IMR-90 (cell line): Measurements from ENCODE around the gene GPR35. TPM values are rescaled to one million over a fixed set of nuclear protein-coding genes. Genes with fewer than 3 reads are reported as not detected.
A peak's percentile ranks its signal among the peaks of the same experiment; 100 is the strongest.

Experiments
- ATAC-seq: fragments of 200-7000 bp; cut with Tn5 transposase; 2 replicates; pipeline ENCODE4 v1.9.1; 2020; ENCODE audit warnings: low read depth, mild to moderate bottlenecking, moderate library complexity
- BruUV-seq: library from RNA; stranded (reverse); fragments of 400-500 nt; replicated peaks from 2 replicates; lab custom pipeline; 2021; lab: Mats Ljungman, UMichigan
- CTCF ChIA-PET: fragments of 300-600 bp; formaldehyde crosslinking; extraction: SDS; loops from one replicate; lab custom pipeline; 2021; ENCODE audit warnings: antibody characterized with exemption; lab: Yijun Ruan, JAX
- POLR2A ChIA-PET: fragments of 300-600 bp; sonication (Branson Sonifier 250); formaldehyde crosslinking; loops from one replicate; lab custom pipeline; 2022; ENCODE audit warnings: antibody characterized with exemption; ENCODE audit not compliant: unreplicated experiment; lab: Charles Lee
- DNase-seq: peaks from one replicate; pipeline ENCODE4 v3.0.0; 2013
- H2AFZ ChIP-seq: replicated peaks from 2 replicates; pipeline ENCODE3; 2013; ENCODE audit warnings: low read length, mild to moderate bottlenecking; ENCODE audit not compliant: poor library complexity
- H2AK5ac ChIP-seq: 2 replicates; pipeline ENCODE4 v1.6.1; 2013; ENCODE audit warnings: low read depth, low read length, inconsistent platforms
- H2AK9ac ChIP-seq: replicated peaks from 2 replicates; pipeline ENCODE3; 2013; ENCODE audit warnings: mild to moderate bottlenecking, low read depth, low read length, moderate library complexity; ENCODE audit not compliant: poor library complexity
- H2BK120ac ChIP-seq: 2 replicates; pipeline ENCODE4 v1.6.1; 2013; ENCODE audit warnings: low read depth, low read length, inconsistent platforms
- H2BK15ac ChIP-seq: 3 replicates; pipeline ENCODE4 v1.6.1; 2013; ENCODE audit warnings: low read depth, low read length, inconsistent platforms
- H2BK20ac ChIP-seq: 2 replicates; pipeline ENCODE4 v1.6.1; 2013; ENCODE audit warnings: low read depth, mild to moderate bottlenecking, inconsistent platforms, low read length, moderate library complexity
- H2BK5ac ChIP-seq: 2 replicates; pipeline ENCODE4 v1.6.1; 2013; ENCODE audit warnings: mild to moderate bottlenecking, low read depth, low read length, inconsistent platforms; ENCODE audit not compliant: poor library complexity, severe bottlenecking
- H3K14ac ChIP-seq: replicated peaks from 2 replicates; pipeline ENCODE4 v1.6.1; 2013; ENCODE audit warnings: low read depth, low read length, inconsistent platforms
- H3K18ac ChIP-seq: 2 replicates; pipeline ENCODE4 v1.6.1; 2013; ENCODE audit warnings: low read depth, low read length, control low read depth
- H3K23ac ChIP-seq: 2 replicates; pipeline ENCODE4 v1.6.1; 2013; ENCODE audit warnings: low read depth, low read length, inconsistent platforms
- H3K27ac ChIP-seq: 2 replicates; pipeline ENCODE4 v1.5.1; 2013; ENCODE audit warnings: mild to moderate bottlenecking, control low read depth, low read length; ENCODE audit not compliant: insufficient read depth
- H3K27me3 ChIP-seq: 2 replicates; pipeline ENCODE4 v1.6.1; 2013; ENCODE audit warnings: low read length; ENCODE audit not compliant: control insufficient read depth, insufficient read depth
- H3K36me3 ChIP-seq: 2 replicates; pipeline ENCODE4 v1.6.1; 2013; ENCODE audit warnings: low read length, mixed read lengths; ENCODE audit not compliant: control insufficient read depth, insufficient read depth
- H3K4ac ChIP-seq: 2 replicates; pipeline ENCODE4 v1.6.1; 2013; ENCODE audit warnings: low read depth, low read length, inconsistent platforms
- H3K4me1 ChIP-seq: 2 replicates; pipeline ENCODE4 v1.6.1; 2013; ENCODE audit warnings: low read length, mixed read lengths; ENCODE audit not compliant: control insufficient read depth, insufficient read depth
- H3K4me2 ChIP-seq: 2 replicates; pipeline ENCODE4 v1.6.1; 2013; ENCODE audit warnings: low read depth, mild to moderate bottlenecking, control low read depth, low read length, moderate library complexity
- H3K4me3 ChIP-seq: 2 replicates; pipeline ENCODE4 v1.5.1; 2013; ENCODE audit warnings: low read depth, mild to moderate bottlenecking, control low read depth, low read length, moderate library complexity; ENCODE audit not compliant: insufficient read depth
- H3K56ac ChIP-seq: 2 replicates; pipeline ENCODE4 v1.6.1; 2013; ENCODE audit warnings: low read length, inconsistent platforms; ENCODE audit not compliant: insufficient read depth; ENCODE audit errors: extremely low read depth
- H3K79me1 ChIP-seq, 2 experiments: 2 replicates each; pipeline ENCODE4 v1.6.1; 2013; ENCODE audit warnings: low read length in 2 of 2, inconsistent platforms in 1 of 2, low read depth in 1 of 2
- H3K9ac ChIP-seq: 2 replicates; pipeline ENCODE4 v1.6.1; 2013; ENCODE audit warnings: low read depth, low read length, control low read depth
- H3K9me1 ChIP-seq: 2 replicates; pipeline ENCODE4 v1.6.1; 2013; ENCODE audit warnings: low read length, inconsistent platforms; ENCODE audit not compliant: insufficient read depth
- H3K9me3 ChIP-seq: 2 replicates; pipeline ENCODE4 v1.6.1; 2013; ENCODE audit warnings: low read length; ENCODE audit not compliant: control insufficient read depth, insufficient read depth
- H4K20me1 ChIP-seq: 2 replicates; pipeline ENCODE4 v1.6.1; 2013; ENCODE audit warnings: low read length, inconsistent platforms; ENCODE audit not compliant: insufficient read depth
- H4K5ac ChIP-seq: 2 replicates; pipeline ENCODE4 v1.6.1; 2013; ENCODE audit warnings: mild to moderate bottlenecking, low read depth, low read length, control low read depth
- H4K8ac ChIP-seq, 2 experiments: 2 replicates each; pipeline ENCODE4 v1.6.1; 2013; ENCODE audit warnings: low read depth in 2 of 2, low read length in 2 of 2, control low read depth in 1 of 2, inconsistent platforms in 1 of 2
- H4K91ac ChIP-seq: 2 replicates; pipeline ENCODE4 v1.6.1; 2013; ENCODE audit warnings: low read depth, low read length, inconsistent platforms; ENCODE audit not compliant: insufficient read depth
- CEBPB ChIP-seq: IDR thresholded peaks from 2 replicates; pipeline ENCODE4 v1.6.1; 2012; ENCODE audit warnings: low read depth, low read length, improper control_type of control experiment
- NFE2L2 ChIP-seq: fragments of 150-350 bp; IDR thresholded peaks from 2 replicates; pipeline ENCODE4 v1.6.1; 2016; ENCODE audit warnings: low read depth, mild to moderate bottlenecking, low read length
- RFX5 ChIP-seq: IDR thresholded peaks from 2 replicates; pipeline ENCODE4 v1.8.0; 2012; ENCODE audit warnings: low read depth, mild to moderate bottlenecking, low read length, moderate library complexity
- USF2 ChIP-seq: fragments of 150-350 bp; IDR thresholded peaks from 2 replicates; pipeline ENCODE4 v1.6.1; 2017; ENCODE audit warnings: mild to moderate bottlenecking, antibody characterized with exemption, low read length, low read depth
- WGBS, 2 experiments: methylation state at CpG; one replicate each; pipeline versions ENCODE4 v1.1.5 to v1.1.7; 2013; ENCODE audit warnings: missing lambda C conversion rate in 2 of 2; ENCODE audit not compliant: insufficient read length in 1 of 2; ENCODE audit errors: extremely low coverage in 2 of 2; 5-methylcytosine and 5-hydroxymethylcytosine counted together
- dilution Hi-C: fragments of 300-500 bp; cut with HindIII; formaldehyde crosslinking; loops from one replicate; pipeline ENCODE4 v1.14.3; 2018; ENCODE audit warnings: low sequenced_read_pairs; ENCODE audit not compliant: unreplicated experiment
- in situ Hi-C: fragments of 300-500 bp; cut with MboI; formaldehyde crosslinking; loops from 3 replicates; pipeline ENCODE4 v1.14.3; 2019; ENCODE audit warnings: low sequenced_read_pairs, inconsistent platforms, mixed read lengths
- intact Hi-C: fragments of 100-400 bp; cut with micrococcal nuclease; formaldehyde crosslinking; loops from 2 replicates; pipeline ENCODE4 v1.10.0; 2022
- polyA plus RNA-seq, 3 experiments: library from polyadenylated mRNA; depleted of rRNA; stranded (reverse); fragments of >200 nt; gene quantifications; 2 replicates each; pipeline ENCODE4 v1.2.3, GENCODE V29; 2012; ENCODE audit warnings: low replicate concordance in 1 of 3
- total RNA-seq: library from RNA; depleted of rRNA; stranded (reverse); fragments of >200 nt; gene quantifications from 2 replicates; pipeline ENCODE4 v1.2.3, GENCODE V29; 2012

Gene GPR35
- total and polyA plus RNA-seq, 2 of the 4 experiments (the other 2 are of a cell fraction) = 0.31 TPM; not detected in 1

GRCh38 chr2:240579771-240580614 lies 45.3 kb upstream of the GPR35 start (continued):
- TF ChIP-seq RFX5 = no peak
- TF ChIP-seq CEBPB = peak; percentile 89

DNA sequence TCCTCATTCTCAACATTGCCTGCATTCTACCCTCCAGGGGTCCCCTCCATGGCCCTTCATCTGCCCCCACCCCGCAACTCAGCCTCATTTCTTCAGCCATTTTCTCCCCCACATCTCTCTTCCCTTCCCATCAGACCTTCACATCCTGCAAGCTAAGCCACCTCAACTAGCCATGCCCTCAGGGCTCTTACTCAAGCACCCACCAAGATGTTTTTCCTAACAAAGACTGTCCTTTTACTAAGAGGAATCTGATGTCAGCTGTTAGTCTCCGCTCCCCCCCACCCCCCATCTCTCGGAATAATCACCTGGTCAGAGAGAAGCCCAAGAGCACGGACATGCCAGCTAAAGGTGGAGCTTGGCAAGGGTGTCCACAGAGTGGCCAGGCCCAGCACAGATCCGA lies 43.5 kb upstream of the GPR35 start:
- TF ChIP-seq NFE2L2 (no peak), USF2 (no peak), CEBPB (no peak)
- Histone ChIP-seq H3K4me2 (no peak overlapping the region), H2AK9ac (no peak overlapping the region), H3K79me1 (peaks cover 26 to 69% of the 10 kb centered on the region in 2 experiments; a peak in 3 of 4 replicates), H2AFZ (no peak overlapping the region), H2BK5ac (no peak overlapping the region), H2BK15ac (no peak overlapping the region), H3K36me3 (peaks cover 11% of the 10 kb centered on the region), H4K91ac (no peak overlapping the region), H3K4me3 (no peak overlapping the region), H3K27ac (no peak overlapping the region), H3K4ac (no peak overlapping the region), H3K4me1 (peaks cover 18% of the 10 kb centered on the region), H2BK120ac (no peak overlapping the region), H3K56ac (no peak overlapping the region), H2BK20ac (no peak overlapping the region), H3K14ac (no peak overlapping the region), H3K27me3 (no peaks in the 10 kb centered on the region), H2AK5ac (no peak overlapping the region), H3K23ac (no peak overlapping the region), H3K9me1 (peaks cover 24% of the 10 kb centered on the region), H3K9ac (no peak overlapping the region), H3K18ac (no peak overlapping the region), H4K20me1 (peaks cover 32% of the 10 kb centered on the region), H3K9me3 (peaks cover 2% of the 10 kb centered on the region; the same call in 1 of the 2 replicates), H4K8ac (no peak overlapping the region), H4K5ac (no peak overlapping the region)
- intact Hi-C loops (no loop called here), in situ Hi-C loops (no loop called here), dilution Hi-C loops (no loop called here)
- ChIA-PET POLR2A (no interaction called here), CTCF (no interaction called here)
- WGBS, 2 experiments = 89% methylated on average over 1 of the region's 5 CpGs; no CpG with 5 or more reads in 1 of the 2 experiments
- no peak for ATAC-seq
- no TSS peak for BruUV-seq
- no peak for DNase-seq
